SK-N-MC (cell line): ENCODE results near the gene SCFD2.

ENCODE experiments used
- DNase-seq: peaks from one replicate; pipeline ENCODE4 v3.0.0-alpha.2; 2011; ENCODE audit warnings: low read depth, low spot score
- H3K27ac ChIP-seq: fragments of 200-600 bp; sonication (generic); 2 replicates; pipeline ENCODE4 v1.5.1; 2016; ENCODE audit warnings: mixed run types
- H3K36me3 ChIP-seq: fragments of 200-600 bp; sonication (generic); 2 replicates; pipeline ENCODE4 v1.6.1; 2017; ENCODE audit warnings: antibody characterized with exemption, low read length, mixed read lengths; ENCODE audit not compliant: insufficient read depth
- H3K4me3 ChIP-seq: fragments of 200-600 bp; sonication (generic); 2 replicates; pipeline ENCODE4 v1.5.1; 2016
- H3K9ac ChIP-seq: fragments of 200-600 bp; sonication (generic); 2 replicates; pipeline ENCODE4 v1.8.0; 2017; ENCODE audit warnings: mixed run types, mixed read lengths; ENCODE audit not compliant: insufficient read length
- H3K9me3 ChIP-seq: fragments of 200-600 bp; sonication (generic); 2 replicates; pipeline ENCODE4 v1.6.1; 2017; ENCODE audit warnings: low read depth, mild to moderate bottlenecking, antibody characterized with exemption, low read length, moderate library complexity, mixed read lengths
- EZH2 ChIP-seq: fragments of 200-600 bp; sonication (generic); IDR thresholded peaks from one replicate; pipeline ENCODE4 v1.6.1; 2017; ENCODE audit warnings: antibody characterized with exemption
- FOXP2 ChIP-seq: optimal IDR thresholded peaks from 2 replicates; pipeline ENCODE3; 2011; ENCODE audit warnings: mild to moderate bottlenecking, moderate library complexity; ENCODE audit not compliant: insufficient read depth; ENCODE audit errors: extremely low read length, control extremely low read depth
- POLR2AphosphoS5 ChIP-seq: IDR thresholded peaks from 2 replicates; pipeline ENCODE4 v1.6.1; 2012; ENCODE audit warnings: mild to moderate bottlenecking, low read depth, low read length, borderline replicate concordance

SCFD2 gene

GRCh38 chr4:52843351-52843750 is 522.5 kb downstream of the SCFD2 start:
- DNase-seq: no peak
- H3K4me3 ChIP-seq: no peak overlapping the region
- TF ChIP-seq EZH2 (no peak), POLR2AphosphoS5 (no peak), FOXP2 (no peak)
- H3K36me3 ChIP-seq: no peaks in the 10 kb centered on the region
- no peak overlapping the region for H3K27ac ChIP-seq
- no peak overlapping the region for H3K9ac ChIP-seq
- no peaks in the 10 kb centered on the region for H3K9me3 ChIP-seq

- no peak overlapping the region for H3K27ac ChIP-seq
- TF ChIP-seq EZH2 (no peak), POLR2AphosphoS5 (no peak), FOXP2 (no peak)
- DNase-seq: no peak
- H3K9ac ChIP-seq: no peak overlapping the region
- H3K4me3 ChIP-seq: no peak overlapping the region
- H3K9me3 ChIP-seq: no peaks in the 10 kb centered on the region
- H3K36me3 ChIP-seq: no peaks in the 10 kb centered on the region
Measured at GRCh38 chr4:52842792-52843191, 523.1 kb downstream of the SCFD2 start.

- Histone ChIP-seq H3K9ac (no peak overlapping the region), H3K4me3 (no peak overlapping the region), H3K27ac (no peak overlapping the region), H3K36me3 (no peaks in the 10 kb centered on the region), H3K9me3 (no peaks in the 10 kb centered on the region)
- no peak for TF ChIP-seq EZH2
- TF ChIP-seq POLR2AphosphoS5: no peak
- no peak for TF ChIP-seq FOXP2
- DNase-seq: no peak
Measured at GRCh38 chr4:52841682-52842456, 524.0 kb downstream of the SCFD2 start.

DNA sequence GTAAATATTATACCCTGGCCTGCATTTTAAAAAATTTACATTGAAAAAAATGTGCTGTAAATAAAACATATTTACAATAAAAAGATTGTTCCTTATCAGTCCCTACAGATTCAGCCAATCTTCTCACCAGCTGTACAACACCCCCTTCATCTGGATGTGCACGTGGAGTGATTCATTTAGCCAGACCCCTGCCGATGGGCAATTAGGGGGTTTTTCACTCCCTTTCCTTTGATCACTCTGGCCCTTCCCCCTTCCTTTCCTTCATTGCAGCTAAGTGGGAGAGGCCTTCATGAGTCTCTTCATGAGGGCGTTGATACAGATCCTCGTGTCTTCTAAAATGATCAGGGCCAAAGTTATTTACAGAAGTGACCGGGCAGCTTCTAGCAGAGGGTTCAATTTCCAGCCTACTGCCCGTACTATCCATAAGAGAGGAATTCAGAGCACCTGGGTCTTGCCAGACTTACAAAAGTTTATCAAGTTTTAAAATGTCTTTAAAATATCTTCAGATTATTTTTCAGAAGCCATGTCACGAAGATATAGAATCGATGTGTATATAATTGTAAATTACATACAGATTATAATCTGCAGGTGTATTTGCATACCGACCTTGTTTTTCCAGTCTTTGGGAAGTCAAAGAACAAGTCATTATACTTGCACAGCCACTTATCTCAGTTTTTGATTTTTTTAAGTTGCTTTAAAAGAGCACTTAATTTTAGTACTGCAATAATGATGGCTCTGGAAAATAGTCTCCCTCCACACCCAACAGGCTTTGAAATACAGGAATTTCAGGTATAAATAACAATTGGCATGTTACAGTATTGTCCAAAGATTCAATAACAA is 525.1 kb downstream of the SCFD2 start:
- no peak overlapping the region for H3K9ac ChIP-seq
- no peak for TF ChIP-seq POLR2AphosphoS5
- no peak for TF ChIP-seq FOXP2
- no peak for TF ChIP-seq EZH2
- H3K36me3 ChIP-seq: no peaks in the 10 kb centered on the region
- no peak overlapping the region for H3K4me3 ChIP-seq
- H3K9me3 ChIP-seq: no peaks in the 10 kb centered on the region
- H3K27ac ChIP-seq: no peak overlapping the region
- DNase-seq: no peak

DNA sequence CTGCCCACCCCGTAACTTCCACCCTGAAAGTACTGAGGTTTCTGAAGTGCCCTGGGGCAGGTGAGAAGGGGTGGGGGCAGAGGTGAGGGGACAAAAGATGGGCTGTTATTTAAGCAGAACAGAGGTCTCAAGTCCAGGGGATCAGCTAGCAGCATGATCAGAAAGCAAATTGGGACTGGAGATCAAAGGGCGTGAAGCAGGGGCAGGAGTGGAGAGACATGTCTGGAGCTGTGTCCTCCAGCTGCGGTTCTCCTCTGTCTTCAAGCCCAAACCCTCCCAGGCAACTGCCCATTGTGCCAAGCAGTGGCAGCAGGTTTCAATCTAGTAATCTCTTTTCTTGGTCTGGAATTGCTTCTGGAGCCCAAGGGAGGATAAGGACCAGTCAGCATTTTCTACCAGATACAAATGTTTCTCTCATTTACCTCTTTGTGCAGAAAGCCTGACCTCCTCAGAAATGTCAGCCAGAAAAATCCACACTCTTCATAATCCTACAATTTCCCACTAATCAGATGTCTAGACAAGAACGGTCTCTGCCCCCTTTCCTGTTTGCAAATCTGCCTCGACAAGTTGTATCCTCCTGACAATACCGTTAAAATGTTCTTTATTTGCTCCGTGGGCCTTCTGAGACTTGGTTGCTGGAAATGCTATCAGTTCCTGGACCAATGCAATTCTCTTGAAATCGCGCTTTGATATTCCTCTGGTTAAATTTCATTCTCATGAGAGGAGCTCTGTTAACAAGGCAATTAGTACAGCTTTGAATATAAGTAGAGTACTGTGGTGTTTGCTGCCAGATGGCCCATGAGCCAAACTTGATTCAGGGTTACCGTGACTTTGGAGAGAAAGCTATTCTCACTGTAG is 526.9 kb downstream of the SCFD2 start:
- no peak for DNase-seq
- Histone ChIP-seq H3K36me3 (no peaks in the 10 kb centered on the region), H3K4me3 (no peak overlapping the region), H3K9ac (no peak overlapping the region), H3K9me3 (no peaks in the 10 kb centered on the region), H3K27ac (no peak overlapping the region)
- TF ChIP-seq EZH2 (no peak), FOXP2 (no peak), POLR2AphosphoS5 (no peak)

DNA sequence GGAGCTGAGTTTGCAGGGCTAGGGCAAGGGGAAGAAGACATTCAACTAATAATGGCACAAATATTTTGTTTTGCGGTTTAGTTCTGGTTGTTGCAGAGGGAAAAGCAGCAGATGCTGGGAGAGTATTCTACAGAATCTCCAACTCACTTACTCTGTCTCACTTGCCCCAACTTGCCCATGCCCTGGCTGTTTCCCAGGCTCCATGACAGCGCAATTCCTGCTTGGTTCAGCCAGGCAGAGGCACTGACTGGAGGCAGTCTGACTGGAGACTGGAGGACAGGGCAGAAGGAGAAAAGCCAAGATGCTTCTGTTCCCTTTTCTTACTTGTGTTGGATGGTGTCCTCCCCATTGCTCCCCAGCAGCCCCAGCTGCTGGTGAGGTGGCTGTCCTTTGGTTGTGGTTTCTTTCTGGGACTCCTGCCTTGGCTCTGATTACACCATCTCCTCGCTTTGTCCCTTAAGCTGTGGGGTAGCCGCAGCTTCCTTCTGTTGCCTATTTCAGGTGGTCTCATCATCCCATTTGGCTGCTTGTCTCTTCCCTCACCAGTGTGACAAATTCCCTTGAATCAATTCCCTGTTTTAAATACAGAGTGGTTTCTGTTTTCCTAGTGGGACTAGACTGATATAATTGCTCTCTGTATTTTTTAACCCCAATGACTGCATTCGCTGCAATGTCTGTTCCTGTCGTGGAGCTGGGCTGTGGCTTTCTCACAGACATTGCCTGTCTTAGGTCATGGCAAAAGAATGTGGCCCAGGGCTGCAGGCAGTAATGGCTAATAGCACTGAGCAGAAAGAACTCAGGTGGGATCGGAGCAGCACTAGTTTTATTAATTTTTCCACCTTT is 527.9 kb downstream of the SCFD2 start:
- no peaks in the 10 kb centered on the region for H3K36me3 ChIP-seq
- H3K27ac ChIP-seq: no peak overlapping the region
- no peak for DNase-seq
- H3K9ac ChIP-seq: no peak overlapping the region
- TF ChIP-seq FOXP2: no peak
- no peak for TF ChIP-seq EZH2
- TF ChIP-seq POLR2AphosphoS5: no peak
- no peaks in the 10 kb centered on the region for H3K9me3 ChIP-seq
- H3K4me3 ChIP-seq: no peak overlapping the region

- no peak overlapping the region for H3K27ac ChIP-seq
Measured at GRCh38 chr4:52836678-52837077, 529.2 kb downstream of the SCFD2 start.

More at GRCh38 chr4:52836678-52837077, 529.2 kb downstream of the SCFD2 start:
- no peak overlapping the region for H3K9ac ChIP-seq
- no peak overlapping the region for H3K4me3 ChIP-seq
- no peak for DNase-seq
- H3K9me3 ChIP-seq: no peaks in the 10 kb centered on the region
- TF ChIP-seq FOXP2 (no peak), EZH2 (no peak), POLR2AphosphoS5 (no peak)
- H3K36me3 ChIP-seq: no peaks in the 10 kb centered on the region
